NCI-H2196 treated with DMSO at 0.1 percent for 48 hours (cell line): ENCODE results near the gene NSRP1.
"Not testable (repeated sequence)": the region's sequence is repeated elsewhere in the genome, so short reads cannot be mapped to it uniquely, and the experiment has no call there.

Experiments used
- DNase-seq: peaks from one replicate; lab custom pipeline; 2025; ENCODE audit not compliant: unreplicated experiment; lab: John Stamatoyannopoulos, UW

Gene NSRP1

GRCh38 chr17:30176855-30177254 lies 60.2 kb downstream of the NSRP1 start:
- DNase-seq: no peak

GRCh38 chr17:30186761-30187160 lies 70.1 kb downstream of the NSRP1 start:
- DNase-seq: no peak

GRCh38 chr17:30187573-30187972 lies 71.0 kb downstream of the NSRP1 start:
- DNase-seq: no peak

GRCh38 chr17:30188211-30188939 lies 71.8 kb downstream of the NSRP1 start:
- DNase-seq: no peak

- DNase-seq: no peak
Measured at GRCh38 chr17:30191072-30191471, 74.5 kb downstream of the NSRP1 start.

GRCh38 chr17:30196504-30196903 lies 79.9 kb downstream of the NSRP1 start:
- no peak for DNase-seq

- DNase-seq: no peak
Measured at GRCh38 chr17:30197416-30197815, 80.8 kb downstream of the NSRP1 start.

GRCh38 chr17:30199600-30199999 lies 83.0 kb downstream of the NSRP1 start:
- DNase-seq: no peak

- no peak for DNase-seq
Measured at GRCh38 chr17:30200106-30200505, 83.5 kb downstream of the NSRP1 start.

GRCh38 chr17:30200656-30201055 lies 84.0 kb downstream of the NSRP1 start:
- not testable (repeated sequence) for DNase-seq

- DNase-seq: no peak
Measured at GRCh38 chr17:30203471-30203981, 86.9 kb downstream of the NSRP1 start.

- DNase-seq: no peak
Measured at GRCh38 chr17:30207655-30208054, 91.0 kb downstream of the NSRP1 start.

- no peak for DNase-seq
Measured at GRCh38 chr17:30208214-30208613, 91.6 kb downstream of the NSRP1 start.

- DNase-seq: no peak
Measured at GRCh38 chr17:30209930-30210329, 93.3 kb downstream of the NSRP1 start.

- DNase-seq: no peak
Measured at GRCh38 chr17:30210366-30210765, 93.8 kb downstream of the NSRP1 start.

- no peak for DNase-seq
Measured at GRCh38 chr17:30210901-30211300, 94.3 kb downstream of the NSRP1 start.

- no peak for DNase-seq
Measured at GRCh38 chr17:30211371-30211770, 94.8 kb downstream of the NSRP1 start.

GRCh38 chr17:30212750-30213149 lies 96.1 kb downstream of the NSRP1 start:
- no peak for DNase-seq

- DNase-seq: no peak
Measured at GRCh38 chr17:30217054-30217453, 100.4 kb downstream of the NSRP1 start.

GRCh38 chr17:30217746-30218245 lies 101.2 kb downstream of the NSRP1 start:
- no peak for DNase-seq

GRCh38 chr17:30218799-30219198 lies 102.2 kb downstream of the NSRP1 start:
- DNase-seq: no peak

- DNase-seq: no peak
Measured at GRCh38 chr17:30219315-30219714, 102.7 kb downstream of the NSRP1 start.

GRCh38 chr17:30219833-30220232 lies 103.2 kb downstream of the NSRP1 start:
- DNase-seq: no peak
